SK-N-SH treated with all-trans-retinoic acid at 6 μM for 48 hours (cell line): ENCODE data around the gene RFK.

Source experiments
- ARNTL ChIP-seq: fragments of 450-650 bp; formaldehyde crosslinking; IDR thresholded peaks from 2 replicates; pipeline ENCODE4 v1.5.0; 2020; ENCODE audit warnings: low read depth, mild to moderate bottlenecking, moderate library complexity, borderline replicate concordance
- CREB5 ChIP-seq: fragments of 250-450 bp; sonication (Bioruptor Pico); IDR thresholded peaks from 2 replicates; pipeline ENCODE4 v1.5.1; 2020; ENCODE audit warnings: low read depth, mild to moderate bottlenecking, moderate library complexity
- CSDC2 ChIP-seq: fragments of 250-450 bp; sonication (Bioruptor Pico); IDR thresholded peaks from 2 replicates; pipeline ENCODE4 v1.5.0; 2020; ENCODE audit warnings: mild to moderate bottlenecking, moderate library complexity
- ESRRG ChIP-seq: fragments of 250-450 bp; sonication (Bioruptor Pico); IDR thresholded peaks from 2 replicates; pipeline ENCODE4 v1.6.1; 2021; ENCODE audit warnings: mild to moderate bottlenecking
- ISL1 ChIP-seq: fragments of 250-450 bp; sonication (Bioruptor Pico); IDR thresholded peaks from 2 replicates; pipeline ENCODE4 v2.1.2; 2022; ENCODE audit warnings: mild to moderate bottlenecking, moderate library complexity
- PATZ1 ChIP-seq: fragments of 250-450 bp; sonication (Bioruptor Pico); IDR thresholded peaks from 2 replicates; pipeline ENCODE4 v1.8.0; 2020; ENCODE audit warnings: mild to moderate bottlenecking, moderate library complexity, borderline replicate concordance
- POU6F1 ChIP-seq: fragments of 250-450 bp; sonication (Bioruptor Pico); IDR thresholded peaks from 2 replicates; pipeline ENCODE4 v1.8.0; 2021; ENCODE audit warnings: low read depth, mild to moderate bottlenecking, moderate library complexity, borderline replicate concordance
- RARB ChIP-seq: fragments of 250-450 bp; sonication (Bioruptor Pico); IDR thresholded peaks from 2 replicates; pipeline ENCODE4 v1.8.0; 2021; ENCODE audit warnings: mild to moderate bottlenecking, moderate library complexity
- SNAI2 ChIP-seq: fragments of 250-450 bp; sonication (Bioruptor Pico); IDR thresholded peaks from 2 replicates; pipeline ENCODE4 v1.5.0; 2020; ENCODE audit warnings: mild to moderate bottlenecking, moderate library complexity
- TCF4 ChIP-seq: fragments of 250-450 bp; sonication (Bioruptor Pico); IDR thresholded peaks from 2 replicates; pipeline ENCODE4 v1.8.0; 2021; ENCODE audit warnings: mild to moderate bottlenecking, moderate library complexity, borderline replicate concordance
- TOX ChIP-seq: fragments of 250-450 bp; sonication (Bioruptor Pico); IDR thresholded peaks from 2 replicates; pipeline ENCODE4 v1.8.0; 2021; ENCODE audit warnings: mild to moderate bottlenecking, moderate library complexity, borderline replicate concordance
- TSHZ2 ChIP-seq: fragments of 250-450 bp; sonication (Bioruptor Pico); IDR thresholded peaks from 2 replicates; pipeline ENCODE4 v1.5.0; 2020; ENCODE audit warnings: mild to moderate bottlenecking, moderate library complexity
- ZNF70 ChIP-seq: fragments of 450-650 bp; formaldehyde crosslinking; IDR thresholded peaks from 2 replicates; pipeline ENCODE4 v1.5.0; 2020; ENCODE audit warnings: mild to moderate bottlenecking, moderate library complexity

DNA sequence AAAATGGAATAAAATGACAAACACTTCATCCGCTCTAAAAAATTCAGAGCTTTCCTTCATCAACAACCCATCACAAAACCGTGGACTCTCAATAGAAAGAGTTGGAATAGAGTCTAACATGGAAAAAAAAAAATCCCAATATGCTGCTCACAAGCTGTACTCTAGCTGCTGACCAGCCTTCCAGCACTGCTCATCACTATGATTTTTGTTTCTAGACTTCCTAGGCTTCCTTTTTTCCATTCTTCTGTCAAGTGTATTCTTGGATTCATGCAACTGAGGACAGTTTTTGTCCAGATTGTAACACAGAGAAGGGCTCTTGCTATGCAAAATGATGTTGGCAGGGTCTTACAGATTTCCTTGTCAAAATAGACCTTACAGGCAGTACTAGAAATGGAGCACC, 34.5 kb downstream of the RFK start:
- no peak for TF ChIP-seq CSDC2 (CRISPR knock-in tag)
- no peak for TF ChIP-seq RARB (CRISPR knock-in tag)
- TF ChIP-seq ESRRG = no peak
- TF ChIP-seq ISL1 (CRISPR knock-in tag) = no peak
- no peak for TF ChIP-seq PATZ1
- TF ChIP-seq ARNTL (CRISPR knock-in tag) = no peak
- no peak for TF ChIP-seq TOX (CRISPR knock-in tag)
- no peak for TF ChIP-seq TSHZ2 (CRISPR knock-in tag)
- no peak for TF ChIP-seq POU6F1
- TF ChIP-seq CREB5 (CRISPR knock-in tag) = no peak
- no peak for TF ChIP-seq ZNF70 (CRISPR knock-in tag)
- TF ChIP-seq TCF4 (CRISPR knock-in tag) = no peak
- no peak for TF ChIP-seq SNAI2
